OCI-LY7 (cell line): Measurements from ENCODE around the gene LZTS3. TPM values are rescaled to one million over a fixed set of nuclear protein-coding genes. Genes with fewer than 3 reads are reported as not detected.

Source experiments
- BruUV-seq: library from RNA; stranded (reverse); fragments of 400-500 nt; replicated peaks from 2 replicates; lab custom pipeline; 2021; lab: Mats Ljungman, UMichigan
- CTCF ChIA-PET: fragments of 300-600 bp; sonication (Branson Sonifier 250); formaldehyde crosslinking; loops from one replicate; lab custom pipeline; 2022; ENCODE audit warnings: antibody characterized with exemption; ENCODE audit not compliant: unreplicated experiment; lab: Charles Lee
- POLR2A ChIA-PET: fragments of 300-600 bp; sonication (Branson Sonifier 250); formaldehyde crosslinking; loops from one replicate; lab custom pipeline; 2022; ENCODE audit warnings: antibody characterized with exemption; lab: Charles Lee
- DNase-seq: peaks from one replicate; pipeline ENCODE4 v3.0.0-alpha.2; 2015; ENCODE audit warnings: low spot score
- H2AFZ ChIP-seq: fragments of 200-600 bp; sonication (generic), shearing (Covaris generic); 2 replicates; pipeline ENCODE4 v1.6.1; 2014; ENCODE audit warnings: mild to moderate bottlenecking, antibody characterized with exemption, low read length, moderate library complexity
- H3K27ac ChIP-seq: fragments of 200-600 bp; sonication (generic); 2 replicates; pipeline ENCODE4 v1.5.1; 2014; ENCODE audit warnings: mixed run types, low read depth, mild to moderate bottlenecking, moderate library complexity, low read length, inconsistent platforms; ENCODE audit not compliant: poor library complexity, severe bottlenecking
- H3K36me3 ChIP-seq: fragments of 200-600 bp; sonication (generic); 2 replicates; pipeline ENCODE4 v1.6.1; 2014; ENCODE audit warnings: mild to moderate bottlenecking, antibody characterized with exemption, low read length, moderate library complexity, mixed read lengths; ENCODE audit not compliant: insufficient read depth
- H3K4me1 ChIP-seq: fragments of 200-600 bp; sonication (generic); 2 replicates; pipeline ENCODE4 v1.5.1; 2014; ENCODE audit warnings: mild to moderate bottlenecking, low read length; ENCODE audit not compliant: insufficient read depth, poor library complexity, severe bottlenecking
- H3K4me2 ChIP-seq: fragments of 200-600 bp; sonication (generic); 2 replicates; pipeline ENCODE4 v1.6.1; 2014; ENCODE audit warnings: mild to moderate bottlenecking, low read length
- H3K4me3 ChIP-seq: fragments of 200-600 bp; sonication (generic); 2 replicates; pipeline ENCODE4 v1.5.1; 2014; ENCODE audit warnings: mild to moderate bottlenecking, low read depth, low read length; ENCODE audit not compliant: poor library complexity, severe bottlenecking
- H3K79me2 ChIP-seq: fragments of 200-600 bp; sonication (generic); 2 replicates; pipeline ENCODE4 v1.6.1; 2016; ENCODE audit warnings: low read depth, mild to moderate bottlenecking, low read length, moderate library complexity, mixed read lengths; ENCODE audit not compliant: insufficient read depth
- H3K9me2 ChIP-seq: fragments of 200-600 bp; sonication (generic); 2 replicates; pipeline ENCODE4 v1.6.1; 2016; ENCODE audit warnings: mild to moderate bottlenecking, low read length, mixed read lengths; ENCODE audit not compliant: insufficient read depth
- H3K9me3 ChIP-seq: fragments of 200-600 bp; sonication (generic); 2 replicates; pipeline ENCODE4 v1.6.1; 2014; ENCODE audit warnings: mild to moderate bottlenecking, mixed run types, low read length, mixed read lengths
- H4K20me1 ChIP-seq: fragments of 200-600 bp; sonication (generic); 2 replicates; pipeline ENCODE4 v1.6.1; 2014; ENCODE audit warnings: mild to moderate bottlenecking, antibody characterized with exemption, low read length, moderate library complexity, mixed read lengths; ENCODE audit not compliant: insufficient read depth
- EZH2phosphoT487 ChIP-seq: fragments of 200-600 bp; sonication (generic); IDR thresholded peaks from 2 replicates; pipeline ENCODE4 v1.6.1; 2018; ENCODE audit warnings: low read depth, borderline replicate concordance, mild to moderate bottlenecking, mixed run types, antibody characterized with exemption, low read length, moderate library complexity, mixed read lengths
- intact Hi-C: fragments of 100-400 bp; cut with micrococcal nuclease; formaldehyde crosslinking; loops from one replicate; pipeline ENCODE4 v1.10.0; 2022; ENCODE audit not compliant: unreplicated experiment
- total RNA-seq, 2 experiments: library from RNA; depleted of rRNA in 1 of 2; stranded (reverse); fragments of >200 nt in 1 of 2; shearing (Covaris generic) in 1 of 2; gene quantifications; 2 replicates each; pipeline ENCODE4 v1.2.3, GENCODE V29; 2014 to 2022
- TF ChIP-seq, protein P1 (sequence below): fragments of 200-600 bp; sonication (generic); conservative IDR thresholded peaks from 2 replicates; pipeline ENCODE4 v1.5.1; 2014; ENCODE audit warnings: mild to moderate bottlenecking, antibody characterized with exemption, low read length, moderate library complexity, mixed read lengths

LZTS3 gene
- total RNA-seq, 2 experiments from 2014 or later, result 4.7 to 5.0 TPM

DNA sequence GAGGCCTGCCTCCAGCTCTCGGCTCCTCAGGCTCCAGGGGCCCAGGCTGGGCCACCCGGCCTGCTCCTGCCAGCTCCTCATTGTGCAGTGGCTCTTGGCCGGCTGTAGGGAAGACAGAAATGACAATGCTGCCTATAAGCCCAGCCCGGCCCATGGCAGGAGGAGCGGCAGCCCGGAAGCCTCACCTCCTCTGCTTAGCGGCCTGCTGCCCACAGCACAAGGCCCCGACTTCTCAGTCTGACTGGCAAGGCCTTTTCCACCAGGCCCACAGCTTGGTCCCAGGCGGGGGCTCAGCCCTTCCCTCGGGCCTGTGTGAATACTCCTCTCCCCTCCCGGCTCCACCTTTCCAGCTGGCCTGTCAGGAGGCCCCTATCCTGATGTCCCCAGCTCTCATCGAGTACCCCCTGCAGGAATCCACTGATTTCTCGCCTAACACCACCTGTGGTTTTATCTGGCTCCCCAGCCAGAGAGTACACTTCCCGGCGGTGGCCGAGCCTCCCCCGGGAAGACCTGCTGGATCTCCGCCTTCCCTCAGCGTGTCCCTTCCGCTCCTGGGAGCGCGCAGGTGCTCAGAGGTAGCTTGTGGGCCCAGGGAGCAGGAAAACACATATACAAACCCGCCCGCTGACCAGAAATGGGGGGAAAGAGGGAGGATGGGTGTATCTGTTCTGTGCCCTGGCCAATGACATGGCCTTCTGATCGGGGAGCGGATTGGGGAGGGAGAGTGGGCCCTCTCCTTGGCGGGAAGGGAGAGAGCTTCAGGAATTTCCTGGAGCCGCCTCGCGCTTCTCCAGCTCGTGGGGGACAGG lies 30.2 kb upstream of the LZTS3 start:
- Histone ChIP-seq H3K9me2 (no peaks in the 10 kb centered on the region), H3K27ac (peak overlapping the region; percentile 73), H3K4me2 (peak overlapping the region; percentile 96), H3K79me2 (peaks cover 18% of the 10 kb centered on the region; the same call in 1 of the 2 replicates), H2AFZ (peak overlapping the region; percentile 56; the same call in 1 of the 2 replicates), H4K20me1 (no peaks in the 10 kb centered on the region), H3K4me1 (peaks cover 17% of the 10 kb centered on the region), H3K36me3 (peaks cover 35% of the 10 kb centered on the region), H3K9me3 (no peaks in the 10 kb centered on the region), H3K4me3 (peak overlapping the region; percentile 92)
- peak; percentile 40 for DNase-seq
- ChIA-PET CTCF (no interaction called here), POLR2A (interaction anchor here (0.5 to 1.1 kb wide), 5 partner anchors 19 to 152 kb away, joined by 3 to 4 read pairs (median 3); no protein-coding TSS in a partner anchor)
- intact Hi-C loops, result loop anchor here (5.0 to 10.0 kb wide), 2 partner anchors 46 to 549 kb away; partner anchors contain the start of genes FASTKD5, NOP56 and UBOX5
- TSS peak; percentile 49 for BruUV-seq
- TF ChIP-seq, protein P1, sequence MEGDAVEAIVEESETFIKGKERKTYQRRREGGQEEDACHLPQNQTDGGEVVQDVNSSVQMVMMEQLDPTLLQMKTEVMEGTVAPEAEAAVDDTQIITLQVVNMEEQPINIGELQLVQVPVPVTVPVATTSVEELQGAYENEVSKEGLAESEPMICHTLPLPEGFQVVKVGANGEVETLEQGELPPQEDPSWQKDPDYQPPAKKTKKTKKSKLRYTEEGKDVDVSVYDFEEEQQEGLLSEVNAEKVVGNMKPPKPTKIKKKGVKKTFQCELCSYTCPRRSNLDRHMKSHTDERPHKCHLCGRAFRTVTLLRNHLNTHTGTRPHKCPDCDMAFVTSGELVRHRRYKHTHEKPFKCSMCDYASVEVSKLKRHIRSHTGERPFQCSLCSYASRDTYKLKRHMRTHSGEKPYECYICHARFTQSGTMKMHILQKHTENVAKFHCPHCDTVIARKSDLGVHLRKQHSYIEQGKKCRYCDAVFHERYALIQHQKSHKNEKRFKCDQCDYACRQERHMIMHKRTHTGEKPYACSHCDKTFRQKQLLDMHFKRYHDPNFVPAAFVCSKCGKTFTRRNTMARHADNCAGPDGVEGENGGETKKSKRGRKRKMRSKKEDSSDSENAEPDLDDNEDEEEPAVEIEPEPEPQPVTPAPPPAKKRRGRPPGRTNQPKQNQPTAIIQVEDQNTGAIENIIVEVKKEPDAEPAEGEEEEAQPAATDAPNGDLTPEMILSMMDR, result no peak
- no peak for TF ChIP-seq EZH2phosphoT487

DNA sequence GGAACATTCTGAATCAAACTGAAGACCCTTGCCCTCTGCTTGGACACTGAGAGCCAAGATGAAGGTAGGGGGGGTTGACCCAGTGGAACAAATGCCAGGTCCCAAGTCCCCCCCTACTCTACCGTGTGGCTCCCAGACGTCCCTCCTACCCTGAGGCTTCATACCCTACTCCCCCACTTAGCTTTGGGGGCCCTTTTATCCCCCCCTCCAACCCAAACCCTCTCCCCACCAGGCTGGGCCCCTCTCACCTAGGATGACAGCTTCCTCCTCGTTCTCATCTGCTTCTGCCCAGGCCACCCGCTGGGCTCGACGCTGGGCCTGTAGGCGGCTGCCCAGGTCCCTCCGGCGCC lies 29.6 kb upstream of the LZTS3 start:
- no peak for TF ChIP-seq EZH2phosphoT487
- TF ChIP-seq, protein P1, result no peak
- Histone ChIP-seq H3K4me1 (peaks cover 11% of the 10 kb centered on the region), H2AFZ (no peak overlapping the region), H3K27ac (no peak overlapping the region), H3K4me2 (peak overlapping the region; percentile 96), H3K9me3 (no peaks in the 10 kb centered on the region), H4K20me1 (no peaks in the 10 kb centered on the region), H3K4me3 (peak overlapping the region; percentile 92), H3K79me2 (peaks cover 18% of the 10 kb centered on the region; the same call in 1 of the 2 replicates), H3K9me2 (no peaks in the 10 kb centered on the region), H3K36me3 (peaks cover 35% of the 10 kb centered on the region)
- ChIA-PET POLR2A (interaction anchor here (1.0 to 1.1 kb wide), 2 partner anchors 18 to 45 kb away, joined by 3 read pairs; no protein-coding TSS in a partner anchor), CTCF (no interaction called here)
- no TSS peak for BruUV-seq
- DNase-seq, result no peak
- intact Hi-C loops, result loop anchor here (5.0 to 10.0 kb wide), 2 partner anchors 46 to 548 kb away; partner anchors contain the start of genes FASTKD5, NOP56 and UBOX5
